K562 (cell line): ENCODE measurements around the gene SLC2A6. TPM values are rescaled to one million over a fixed set of nuclear protein-coding genes. Genes with fewer than 3 reads are reported as not detected.

Experiments used
- ATAC-seq: fragments of 200-7000 bp; cut with Tn5 transposase; 3 replicates; pipeline ENCODE4 v1.9.1; 2020; ENCODE audit warnings: moderate library complexity
- BruUV-seq: library from RNA; stranded (reverse); fragments of 400-500 nt; replicated peaks from 2 replicates; lab custom pipeline; 2021; lab: Mats Ljungman, UMichigan
- CTCF ChIA-PET: fragments of 300-600 bp; formaldehyde crosslinking; extraction: SDS; loops from one replicate; lab custom pipeline; 2021; ENCODE audit warnings: low intra/inter-chr PET ratio; lab: Yijun Ruan, JAX
- POLR2A ChIA-PET: fragments of 300-600, 350-650 bp; sonication (Branson Sonifier 250); formaldehyde crosslinking; extraction: SDS; loops from one replicate; lab custom pipeline; 2021; ENCODE audit warnings: antibody characterized with exemption, inconsistent platforms; lab: Yijun Ruan, JAX
- DNase-seq, 4 experiments: peaks; one replicate each; pipeline versions ENCODE4 v3.0.0 to v3.0.0-alpha.2; 2011 to 2018; ENCODE audit warnings: low spot score in 3 of 4, mixed read lengths in 3 of 4; ENCODE audit errors: extremely low read depth in 1 of 4
- FAIRE-seq: peaks from 2 replicates; lab custom pipeline; 2011; peaks lifted over from hg19 to GRCh38; lab: Jason Lieb, UNC
- H2AFZ ChIP-seq: 2 replicates; pipeline ENCODE4 v1.6.0; 2011; ENCODE audit warnings: low read depth, low read length, control low read depth, inconsistent platforms
- H3K27ac ChIP-seq: fragments of 200-600 bp; 3 replicates; pipeline ENCODE4 v1.8.0; 2011; ENCODE audit warnings: low read depth, mild to moderate bottlenecking, control low read depth, inconsistent platforms, low read length, moderate library complexity, mixed read lengths; ENCODE audit errors: extremely low read depth
- H3K27me3 ChIP-seq, 2 experiments: fragments of 300-600 bp in 1 of 2; 2 replicates in 1 of 2; 3 replicates in 1 of 2; pipeline versions ENCODE4 v1.6.0 to v1.8.0; 2011; ENCODE audit warnings: inconsistent platforms in 2 of 2, low read length in 2 of 2, mild to moderate bottlenecking in 1 of 2, mixed read lengths in 1 of 2, moderate library complexity in 1 of 2; ENCODE audit not compliant: control insufficient read depth in 2 of 2, insufficient read depth in 2 of 2
- H3K36me3 ChIP-seq: fragments of 300-600 bp; 3 replicates; pipeline ENCODE4 v1.8.0; 2011; ENCODE audit warnings: mild to moderate bottlenecking, low read length, inconsistent platforms; ENCODE audit not compliant: control insufficient read depth, insufficient read depth
- H3K4me1 ChIP-seq, 2 experiments: fragments of 200-600 bp in 1 of 2; replicated peaks in 1 of 2; 2 replicates in 1 of 2; 3 replicates in 1 of 2; pipeline versions ENCODE4 v1.5.1 to v1.8.0; 2011; ENCODE audit warnings: inconsistent platforms in 2 of 2, low read length in 2 of 2, mild to moderate bottlenecking in 1 of 2, mixed read lengths in 1 of 2, moderate library complexity in 1 of 2; ENCODE audit not compliant: control insufficient read depth in 2 of 2, insufficient read depth in 2 of 2
- H3K4me2 ChIP-seq: 2 replicates; pipeline ENCODE4 v1.6.1; 2011; ENCODE audit warnings: low read length, control low read depth, inconsistent platforms, mixed read lengths; ENCODE audit not compliant: insufficient read depth
- H3K4me3 ChIP-seq: fragments of 200-600 bp; sonication (generic), shearing (Covaris generic); 2 replicates; pipeline ENCODE4 v1.5.1; 2016; ENCODE audit warnings: control low read depth, inconsistent platforms
- H3K79me2 ChIP-seq: fragments of 200-600 bp; 3 replicates; pipeline ENCODE4 v1.8.0; 2011; ENCODE audit warnings: low read length, inconsistent platforms; ENCODE audit not compliant: control insufficient read depth, insufficient read depth
- H3K9ac ChIP-seq, 2 experiments: 2 replicates each; pipeline versions ENCODE4 v1.6.0 to v1.6.1; 2011; ENCODE audit warnings: low read depth in 2 of 2, low read length in 2 of 2, control low read depth in 1 of 2, inconsistent platforms in 1 of 2, mild to moderate bottlenecking in 1 of 2, mixed read lengths in 1 of 2; ENCODE audit not compliant: insufficient read depth in 1 of 2
- H3K9me1 ChIP-seq: one replicate; pipeline ENCODE4 v1.6.0; 2011; ENCODE audit warnings: inconsistent platforms, mild to moderate bottlenecking, low read length, moderate library complexity; ENCODE audit not compliant: control insufficient read depth, insufficient read depth
- H3K9me3 ChIP-seq: replicated peaks from 2 replicates; pipeline ENCODE4 v1.5.1; 2011; ENCODE audit warnings: low read depth, low read length, inconsistent platforms; ENCODE audit not compliant: control insufficient read depth, insufficient read depth
- H4K20me1 ChIP-seq: replicated peaks from 2 replicates; pipeline ENCODE4 v1.6.1; 2011; ENCODE audit warnings: low read length, inconsistent platforms, mixed read lengths; ENCODE audit not compliant: control insufficient read depth, insufficient read depth
- BRD4 ChIP-seq: fragments of 200-600 bp; sonication (generic); IDR thresholded peaks from 2 replicates; pipeline ENCODE4 v1.6.1; 2017; ENCODE audit warnings: inconsistent platforms
- CBX1 ChIP-seq: sonication (generic); IDR thresholded peaks from 2 replicates; pipeline ENCODE4 v1.6.1; 2016; ENCODE audit warnings: antibody characterized with exemption, low read depth, mild to moderate bottlenecking
- E2F6 ChIP-seq, 2 experiments: IDR thresholded peaks; 2 replicates each; pipeline ENCODE4 v1.6.1; 2011; ENCODE audit warnings: borderline replicate concordance in 1 of 2, control low read depth in 1 of 2, low read depth in 1 of 2, low read length in 1 of 2, mild to moderate bottlenecking in 1 of 2, mixed read lengths in 1 of 2, moderate library complexity in 1 of 2; ENCODE audit not compliant: insufficient read depth in 1 of 2, insufficient read length in 1 of 2, poor library complexity in 1 of 2, severe bottlenecking in 1 of 2; ENCODE audit errors: extremely low read depth in 1 of 2
- SRSF7 ChIP-seq: fragments of 200-400 bp; formaldehyde crosslinking; optimal IDR thresholded peaks from 2 replicates; pipeline ENCODE3; 2017; ENCODE audit warnings: mild to moderate bottlenecking, low read depth, low read length
- TBL1XR1 ChIP-seq, 2 experiments: IDR thresholded peaks; 2 replicates each; pipeline ENCODE4 v1.6.1; 2012; ENCODE audit warnings: improper control_type of control experiment in 2 of 2, low read length in 2 of 2, mild to moderate bottlenecking in 1 of 2
- whole genome bisulfite sequencing: fragments of 100-300 bp; shearing (Covaris generic); methylation state at CpG from one replicate; pipeline ENCODE4 v1.1.6; 2016; ENCODE audit warnings: low coverage, mixed read lengths; ENCODE audit not compliant: insufficient coverage; ENCODE audit errors: missing lambda C conversion rate; 5-methylcytosine and 5-hydroxymethylcytosine counted together
- in situ Hi-C: fragments of 300-500 bp; cut with MboI; formaldehyde crosslinking; loops from 4 replicates; pipeline ENCODE4 v1.15.0; 2018; ENCODE audit warnings: inconsistent platforms, mixed read lengths
- intact Hi-C: fragments of 100-400 bp; cut with micrococcal nuclease; formaldehyde crosslinking; loops from 2 replicates; pipeline ENCODE4 v1.14.2; 2022
- polyA plus RNA-seq, 8 experiments: library from polyadenylated mRNA; depleted of rRNA in 4 of 8; stranded (reverse) in 5 of 8; unstranded in 3 of 8; fragments of >200 nt; fragmentation: Nextera tagmentation in 2 of 8; fragmentation: Illumina TruSeq in 1 of 8; extraction: Ambion mirVana in 2 of 8; extraction: Trizol in 1 of 8; gene quantifications; 2 replicates each; pipeline versions ENCODE4 v1.2.1 to v1.2.3, GENCODE V29; 2011 to 2014; ENCODE audit warnings: inconsistent platforms in 1 of 8, missing spikeins in 1 of 8
- total RNA-seq, 7 experiments: library from RNA; depleted of rRNA in 6 of 7; stranded (reverse); fragments of >200 nt in 6 of 7; fragmentation: Illumina TruSeq in 2 of 7; extraction: Trizol in 2 of 7; gene quantifications; 2 replicates each; pipeline versions ENCODE4 v1.2.1 to v1.2.3, GENCODE V29; 2011 to 2021; ENCODE audit warnings: low replicate concordance in 1 of 7

SLC2A6 gene
- total and polyA plus RNA-seq, 9 of the 15 experiments (the other 6 are each of a cell fraction or from before 2014, with no cell fraction given): 0.04 to 0.38 (median 0.09) TPM; not detected in 3

- Histone ChIP-seq H3K9me1 (peaks cover 11% of the 10 kb centered on the region), H2AFZ (no peak overlapping the region), H3K36me3 (no peaks in the 10 kb centered on the region), H3K9me3 (no peaks in the 10 kb centered on the region)
- intact Hi-C loops: no loop called here
- no peak for DNase-seq
- ATAC-seq: no peak
- CTCF ChIA-PET: no interaction called here
- FAIRE-seq: no peak
- TF ChIP-seq E2F6 (IDR thresholded peaks at IDR 0.05; ENCODE audit: borderline replicate concordance in 1 of 2, extremely low read depth in 1 of 2, insufficient read depth in 1 of 2, insufficient read length in 1 of 2, low read depth in 1 of 2, low read length in 1 of 2, poor library complexity in 1 of 2, severe bottlenecking in 1 of 2): no peak
- no peak for TF ChIP-seq BRD4
- TF ChIP-seq SRSF7: no peak
- TF ChIP-seq TBL1XR1 (IDR thresholded peaks at IDR 0.05; ENCODE audit: low read length in 2 of 2): no peak
- no peak for TF ChIP-seq CBX1
- TF ChIP-seq, all 486 proteins: peak for 0
- peaks cover 22 to 70% of the 10 kb centered on the region in 2 experiments; a peak in 4 of 5 replicates for H3K27me3 ChIP-seq
- WGBS: 13% methylated on average over 16 of the region's 19 CpGs
- in situ Hi-C loops: no loop called here
- POLR2A ChIA-PET: interaction anchor here (1.1 kb wide), 2 partner anchors 12 to 37 kb away, joined by 3 read pairs; partner anchors contain the start of gene REXO4
- peaks cover 5 to 29% of the 10 kb centered on the region in 2 experiments; a peak in 3 of 5 replicates for H3K4me1 ChIP-seq
- peaks cover 11% of the 10 kb centered on the region for H4K20me1 ChIP-seq
- no peak overlapping the region for H3K4me2 ChIP-seq
- no peak overlapping the region; a peak in 1 of 4 replicates for H3K9ac ChIP-seq
- H3K4me3 ChIP-seq: no peak overlapping the region
- no peak overlapping the region for H3K27ac ChIP-seq
- H3K79me2 ChIP-seq: no peaks in the 10 kb centered on the region
- BruUV-seq: no TSS peak
These were observed 24.6 kb downstream of the SLC2A6 start for GRCh38 chr9:133454325-133454724.
